Astrocyte of the spinal cord (primary cell): ENCODE measurements around the gene KCNQ1OT1.

Experiments
- DNase-seq: peaks from one replicate; pipeline ENCODE4 v3.0.0; 2011; ENCODE audit warnings: low read depth, low spot score
- H3K4me3 ChIP-seq: 2 replicates; pipeline ENCODE4 v1.5.1; 2011; ENCODE audit warnings: low read depth, mild to moderate bottlenecking, low read length, moderate library complexity
- in situ Hi-C: cut with HindIII; loops from 2 replicates; pipeline ENCODE4 v1.10.0; 2017; ENCODE audit warnings: low sequenced_read_pairs
- TF ChIP-seq, protein P1 (sequence below): IDR thresholded peaks from 2 replicates; pipeline ENCODE4 v1.5.1; 2012; ENCODE audit warnings: low read depth, mild to moderate bottlenecking, low read length, inconsistent platforms

Gene KCNQ1OT1

DNA sequence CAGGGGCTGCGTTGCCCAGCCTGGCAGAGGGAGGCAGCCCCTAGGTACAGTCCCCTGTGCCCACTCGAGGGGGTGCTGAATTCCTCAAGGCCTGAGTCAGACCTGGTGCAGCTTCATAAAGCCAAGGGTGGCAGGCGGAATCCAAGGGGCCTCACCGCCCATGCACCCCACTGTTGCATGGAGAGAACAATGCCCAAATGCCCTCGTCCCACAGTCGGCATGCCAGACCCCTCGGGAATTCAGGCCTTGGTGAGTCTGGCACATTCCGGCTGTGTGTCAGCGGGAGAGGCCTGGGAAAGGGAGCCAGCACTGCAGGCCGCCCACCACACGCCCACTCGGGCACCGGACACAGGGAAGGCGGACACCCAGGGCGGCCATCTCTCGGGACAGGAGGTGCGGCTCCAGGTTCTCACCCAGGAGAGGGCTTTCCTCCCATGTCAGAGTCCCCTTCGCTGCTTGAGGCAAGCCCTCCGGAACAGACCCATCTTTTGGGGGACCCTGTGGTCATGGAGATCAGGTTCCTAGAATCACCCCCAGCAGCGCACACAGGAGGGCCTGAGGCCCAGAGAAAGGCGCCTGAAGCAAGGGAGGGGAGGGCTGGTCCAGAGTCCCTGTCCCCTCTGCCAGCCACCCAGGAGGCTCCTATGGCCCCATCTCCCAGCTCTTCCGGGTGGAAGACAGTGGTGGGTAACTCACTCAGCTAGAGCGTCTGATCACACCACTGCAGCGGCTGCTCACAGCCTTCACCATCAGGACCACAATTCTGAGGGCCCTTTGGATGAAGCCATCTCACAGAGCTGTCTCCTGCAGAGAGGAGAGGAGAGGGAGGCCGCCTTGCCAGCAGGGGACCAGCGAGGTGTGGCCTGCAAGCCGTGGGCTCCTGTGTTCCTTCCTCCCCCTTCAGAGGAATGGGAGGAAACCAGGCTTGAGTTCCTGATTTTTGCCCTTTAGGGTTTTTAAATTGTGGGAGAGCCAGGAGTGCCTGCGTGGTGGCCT lies 31.6 kb upstream of the KCNQ1OT1 start:
- in situ Hi-C loops, result no loop called here
- no peak overlapping the region for H3K4me3 ChIP-seq
- TF ChIP-seq, protein P1, sequence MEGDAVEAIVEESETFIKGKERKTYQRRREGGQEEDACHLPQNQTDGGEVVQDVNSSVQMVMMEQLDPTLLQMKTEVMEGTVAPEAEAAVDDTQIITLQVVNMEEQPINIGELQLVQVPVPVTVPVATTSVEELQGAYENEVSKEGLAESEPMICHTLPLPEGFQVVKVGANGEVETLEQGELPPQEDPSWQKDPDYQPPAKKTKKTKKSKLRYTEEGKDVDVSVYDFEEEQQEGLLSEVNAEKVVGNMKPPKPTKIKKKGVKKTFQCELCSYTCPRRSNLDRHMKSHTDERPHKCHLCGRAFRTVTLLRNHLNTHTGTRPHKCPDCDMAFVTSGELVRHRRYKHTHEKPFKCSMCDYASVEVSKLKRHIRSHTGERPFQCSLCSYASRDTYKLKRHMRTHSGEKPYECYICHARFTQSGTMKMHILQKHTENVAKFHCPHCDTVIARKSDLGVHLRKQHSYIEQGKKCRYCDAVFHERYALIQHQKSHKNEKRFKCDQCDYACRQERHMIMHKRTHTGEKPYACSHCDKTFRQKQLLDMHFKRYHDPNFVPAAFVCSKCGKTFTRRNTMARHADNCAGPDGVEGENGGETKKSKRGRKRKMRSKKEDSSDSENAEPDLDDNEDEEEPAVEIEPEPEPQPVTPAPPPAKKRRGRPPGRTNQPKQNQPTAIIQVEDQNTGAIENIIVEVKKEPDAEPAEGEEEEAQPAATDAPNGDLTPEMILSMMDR, result no peak
- DNase-seq, result no peak

DNA sequence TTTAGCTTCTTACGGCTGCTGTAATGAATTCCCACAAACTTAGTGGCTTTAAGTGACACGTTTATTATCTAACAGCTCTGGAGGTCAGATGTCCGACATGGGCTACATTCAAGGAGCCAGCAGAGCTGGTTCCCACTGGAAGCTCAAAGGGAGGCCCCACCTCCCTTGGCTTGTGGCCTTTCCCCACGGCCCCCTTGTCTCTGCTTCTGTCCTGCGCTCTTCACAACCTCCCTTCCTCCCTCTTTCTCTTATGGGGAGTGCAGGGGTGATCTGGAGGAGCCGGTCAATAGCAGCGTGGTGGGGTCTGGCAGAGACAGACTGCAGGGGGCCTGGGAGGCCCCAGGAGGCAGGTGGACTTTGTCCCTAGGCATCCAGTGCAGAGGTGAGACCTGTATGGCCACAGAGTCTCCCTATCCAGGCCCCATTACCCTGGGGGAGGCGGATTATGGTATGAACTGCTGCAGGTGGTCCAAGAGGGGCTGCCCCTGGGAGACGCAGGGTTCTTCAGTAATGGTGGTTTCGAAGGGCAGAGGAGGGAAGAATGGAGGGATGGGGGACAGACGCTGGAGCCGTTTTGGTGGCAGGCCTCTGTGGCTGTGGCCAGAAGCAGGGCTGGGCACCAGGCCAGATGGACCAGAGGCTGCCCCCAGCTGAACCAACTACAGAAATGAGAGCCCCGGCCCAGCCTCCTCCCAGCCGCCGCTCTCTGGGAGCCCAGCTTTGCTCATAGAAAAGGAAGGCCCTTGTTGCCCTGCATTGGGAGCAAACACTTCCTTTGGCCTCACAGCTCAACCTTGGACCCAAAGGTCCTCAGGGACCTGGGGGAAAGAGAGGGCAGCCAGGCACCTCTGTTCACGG lies 30.7 kb upstream of the KCNQ1OT1 start:
- in situ Hi-C loops, result no loop called here
- DNase-seq, result no peak
- H3K4me3 ChIP-seq, result no peak overlapping the region
- TF ChIP-seq, protein P1, result no peak

DNA sequence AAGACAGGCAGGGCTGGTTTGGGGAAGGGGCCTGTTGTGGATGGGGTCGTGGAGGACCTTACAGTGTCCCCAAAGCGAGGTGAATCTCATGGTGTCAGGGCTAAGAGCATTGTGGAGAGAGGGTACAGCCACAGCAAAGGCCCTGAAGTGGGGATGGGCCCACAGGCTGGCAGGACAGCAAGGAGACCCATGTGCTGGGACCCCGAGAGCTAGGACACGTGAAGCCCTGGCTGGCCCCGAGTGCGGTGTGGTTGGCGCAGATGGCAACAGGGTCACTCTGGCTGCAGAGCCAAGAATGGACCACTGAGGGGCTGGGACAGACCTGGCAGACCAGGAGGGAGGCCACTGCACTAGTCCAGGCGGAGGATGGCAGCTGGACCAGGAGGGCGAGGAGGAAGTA lies 30.0 kb upstream of the KCNQ1OT1 start:
- H3K4me3 ChIP-seq, result no peak overlapping the region
- no peak for DNase-seq
- in situ Hi-C loops, result no loop called here
- TF ChIP-seq, protein P1, result no peak

DNA sequence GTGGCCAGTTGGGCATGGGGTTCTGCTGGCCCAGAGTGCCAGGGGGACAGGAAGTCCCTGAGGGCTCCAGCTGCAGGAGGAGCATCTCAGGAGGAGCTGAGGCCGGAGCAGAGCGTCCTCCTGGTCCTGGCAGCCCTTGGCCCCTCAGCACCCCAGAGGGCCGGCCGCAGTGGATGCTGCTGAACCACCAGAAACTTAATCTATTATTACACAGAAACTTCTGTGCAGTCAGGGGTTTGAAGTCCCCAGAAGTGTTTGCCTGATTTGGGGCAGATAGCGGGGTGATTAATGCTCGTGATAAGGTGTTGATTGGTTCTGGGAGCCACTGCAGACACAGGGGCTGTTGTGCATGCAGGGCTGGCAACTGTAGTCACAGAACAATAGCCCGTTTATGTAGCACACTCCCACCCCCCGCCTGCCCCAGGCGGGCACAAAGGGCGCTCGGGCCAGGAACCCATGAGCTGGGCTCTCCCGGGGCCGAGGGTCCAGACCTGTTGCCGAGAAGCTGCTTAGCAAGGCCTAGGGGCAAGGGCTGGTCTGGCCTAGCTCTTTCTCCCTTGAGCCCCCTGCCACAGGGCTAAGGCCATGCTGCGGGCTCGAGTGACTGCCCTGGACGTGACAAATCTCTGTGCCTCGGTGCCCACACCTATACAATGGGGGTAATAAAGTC lies 29.0 kb upstream of the KCNQ1OT1 start:
- in situ Hi-C loops, result no loop called here
- H3K4me3 ChIP-seq, result no peak overlapping the region
- TF ChIP-seq, protein P1, result no peak
- DNase-seq, result no peak

DNA sequence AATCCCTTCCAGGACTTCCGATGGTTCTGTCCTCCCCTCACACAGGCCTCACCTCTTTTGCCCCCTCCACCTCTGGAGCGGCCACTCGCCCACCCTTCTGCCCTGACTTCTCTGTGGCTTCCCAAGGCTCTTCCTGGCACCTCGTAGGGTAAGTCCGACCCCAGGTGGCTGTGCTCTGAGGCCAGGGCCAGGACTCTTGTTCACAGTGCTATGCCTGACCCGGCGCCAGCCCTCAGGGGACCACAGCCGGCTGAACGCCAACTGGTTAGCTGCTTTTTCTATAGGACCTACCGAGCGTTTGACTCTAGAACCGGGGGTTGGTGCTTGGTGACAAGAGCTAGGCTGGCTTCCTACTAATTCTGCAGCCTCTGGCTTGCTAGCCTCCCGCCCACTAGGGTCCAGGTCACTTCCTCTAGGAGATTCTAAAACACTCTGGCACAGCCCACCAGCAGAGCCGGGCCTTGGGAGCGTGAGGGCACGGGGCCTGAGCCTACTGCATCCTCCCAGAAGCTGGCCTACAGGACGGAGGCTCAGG lies 28.4 kb upstream of the KCNQ1OT1 start:
- no peak for DNase-seq
- H3K4me3 ChIP-seq, result no peak overlapping the region
- in situ Hi-C loops, result no loop called here
- TF ChIP-seq, protein P1, result no peak

DNA sequence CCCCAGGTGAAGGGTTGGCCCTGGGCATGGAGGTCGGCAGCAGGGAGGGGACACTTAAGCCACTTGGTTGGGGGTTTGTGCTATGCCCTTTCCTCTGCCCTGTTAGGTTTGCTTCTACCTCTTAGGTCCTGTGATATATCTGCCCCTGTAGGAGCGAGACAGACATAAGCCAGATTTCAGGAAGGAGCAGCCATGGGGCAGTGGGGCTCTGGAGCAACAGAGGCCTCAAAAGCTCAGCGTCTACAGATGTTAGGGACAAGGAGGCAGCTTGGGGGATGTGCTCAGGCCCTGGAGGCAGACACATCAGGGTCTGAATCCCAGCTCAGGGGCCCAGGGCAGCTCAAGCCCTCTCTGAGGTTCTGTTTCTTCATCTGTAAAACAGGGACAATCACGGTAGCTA lies 27.2 kb upstream of the KCNQ1OT1 start:
- in situ Hi-C loops, result no loop called here
- TF ChIP-seq, protein P1, result no peak
- no peak for DNase-seq
- H3K4me3 ChIP-seq, result no peak overlapping the region
